H9 (cell line): ENCODE data around the gene ABHD12. TPM values are rescaled to one million over a fixed set of nuclear protein-coding genes. Genes with fewer than 3 reads are reported as not detected.

Experiments
- DNase-seq: peaks from one replicate; pipeline ENCODE4 v3.0.0-alpha.2; 2017
- H2AFZ ChIP-seq: one replicate; pipeline ENCODE4 v1.6.1; 2013; ENCODE audit warnings: mild to moderate bottlenecking, low read length, control low read depth, moderate library complexity
- H2AK5ac ChIP-seq: 2 replicates; pipeline ENCODE4 v1.6.1; 2013; ENCODE audit warnings: low read length, control low read depth, mixed read lengths; ENCODE audit not compliant: insufficient read length
- H2BK120ac ChIP-seq: one replicate; pipeline ENCODE4 v1.6.1; 2013; ENCODE audit warnings: low read depth, mild to moderate bottlenecking, low read length, control low read depth, inconsistent platforms; ENCODE audit not compliant: poor library complexity, severe bottlenecking
- H2BK12ac ChIP-seq: 2 replicates; pipeline ENCODE4 v1.6.1; 2013; ENCODE audit warnings: low read length, control low read depth, mixed read lengths, low read depth; ENCODE audit not compliant: insufficient read length
- H2BK15ac ChIP-seq: 2 replicates; pipeline ENCODE4 v1.6.1; 2013; ENCODE audit warnings: low read depth, low read length, control low read depth
- H2BK20ac ChIP-seq: one replicate; pipeline ENCODE4 v1.6.1; 2013; ENCODE audit warnings: low read depth, mild to moderate bottlenecking, low read length, control low read depth, inconsistent platforms; ENCODE audit not compliant: poor library complexity, severe bottlenecking
- H2BK5ac ChIP-seq: 2 replicates; pipeline ENCODE4 v1.6.1; 2013; ENCODE audit warnings: low read length, control low read depth, mixed read lengths; ENCODE audit not compliant: insufficient read length
- H3K14ac ChIP-seq: 2 replicates; pipeline ENCODE4 v1.6.1; 2013; ENCODE audit warnings: low read length, control low read depth; ENCODE audit not compliant: insufficient read depth
- H3K18ac ChIP-seq: 2 replicates; pipeline ENCODE4 v1.6.1; 2013; ENCODE audit warnings: low read depth, mild to moderate bottlenecking, mixed read lengths, low read length, control low read depth; ENCODE audit not compliant: insufficient read length
- H3K23ac ChIP-seq: 2 replicates; pipeline ENCODE4 v1.6.1; 2013; ENCODE audit warnings: low read length, control low read depth, mixed read lengths, low read depth; ENCODE audit not compliant: insufficient read length
- H3K23me2 ChIP-seq: 2 replicates; pipeline ENCODE4 v1.6.1; 2013; ENCODE audit warnings: low read depth, mild to moderate bottlenecking, mixed read lengths, low read length, control low read depth; ENCODE audit not compliant: insufficient read length, poor library complexity, severe bottlenecking
- H3K27ac ChIP-seq: 2 replicates; pipeline ENCODE4 v1.5.1; 2013; ENCODE audit warnings: low read length, control low read depth, mixed read lengths, low read depth; ENCODE audit not compliant: insufficient read length
- H3K27me3 ChIP-seq: 2 replicates; pipeline ENCODE4 v1.6.1; 2013; ENCODE audit warnings: low read length, control low read depth, inconsistent platforms; ENCODE audit not compliant: insufficient read depth
- H3K4ac ChIP-seq: 2 replicates; pipeline ENCODE4 v1.6.1; 2013; ENCODE audit warnings: low read depth, mild to moderate bottlenecking, control low read depth, inconsistent platforms, low read length, moderate library complexity
- H3K4me1 ChIP-seq: 2 replicates; pipeline ENCODE4 v1.6.1; 2013; ENCODE audit warnings: low read length, control low read depth, inconsistent platforms; ENCODE audit not compliant: insufficient read depth
- H3K4me2 ChIP-seq: 2 replicates; pipeline ENCODE4 v1.6.1; 2013; ENCODE audit warnings: low read length, control low read depth, mixed read lengths; ENCODE audit not compliant: insufficient read length, insufficient read depth
- H3K56ac ChIP-seq: 2 replicates; pipeline ENCODE4 v1.6.1; 2013; ENCODE audit warnings: low read depth, mild to moderate bottlenecking, mixed read lengths, low read length, control low read depth; ENCODE audit not compliant: insufficient read length
- H3K79me1 ChIP-seq: 2 replicates; pipeline ENCODE4 v1.6.1; 2013; ENCODE audit warnings: low read depth, mild to moderate bottlenecking, moderate library complexity, low read length, control low read depth, inconsistent platforms; ENCODE audit not compliant: insufficient read depth, poor library complexity, severe bottlenecking
- H3K79me2 ChIP-seq: 2 replicates; pipeline ENCODE4 v1.6.1; 2013; ENCODE audit warnings: low read length, control low read depth, inconsistent platforms; ENCODE audit not compliant: insufficient read depth
- H3K9ac ChIP-seq: 2 replicates; pipeline ENCODE4 v1.6.1; 2013; ENCODE audit warnings: low read length, control low read depth, mixed read lengths; ENCODE audit not compliant: insufficient read length; ENCODE audit errors: extremely low read depth
- H3K9me3 ChIP-seq: one replicate; pipeline ENCODE4 v1.6.1; 2013; ENCODE audit warnings: low read depth, low read length, inconsistent platforms; ENCODE audit not compliant: control insufficient read depth
- H3T11ph ChIP-seq: one replicate; pipeline ENCODE4 v1.6.1; 2013; ENCODE audit warnings: mild to moderate bottlenecking, low read length, control low read depth, inconsistent platforms
- H4K20me1 ChIP-seq: one replicate; pipeline ENCODE4 v1.6.1; 2013; ENCODE audit not compliant: control insufficient read depth, insufficient read length, insufficient read depth
- H4K5ac ChIP-seq: 2 replicates; pipeline ENCODE4 v1.6.1; 2013; ENCODE audit warnings: low read depth, mild to moderate bottlenecking, mixed read lengths, low read length, control low read depth; ENCODE audit not compliant: insufficient read length
- H4K8ac ChIP-seq: replicated peaks from 2 replicates; pipeline ENCODE4 v1.6.1; 2013; ENCODE audit warnings: low read length, control low read depth, mixed read lengths, low read depth; ENCODE audit not compliant: insufficient read length
- H4K91ac ChIP-seq: 2 replicates; pipeline ENCODE4 v1.6.1; 2013; ENCODE audit warnings: low read depth, mild to moderate bottlenecking, moderate library complexity, mixed read lengths, low read length, control low read depth; ENCODE audit not compliant: insufficient read length
- H3K27ac Mint-ChIP-seq, 3 experiments: 2 replicates in 2 of 3; 3 replicates in 1 of 3; pipeline ENCODE4 v1.8.0; 2020 to 2021; ENCODE audit warnings: mixed read lengths in 3 of 3, mild to moderate bottlenecking in 1 of 3, moderate library complexity in 1 of 3
- H3K27me3 Mint-ChIP-seq: 2 replicates; pipeline ENCODE4 v1.8.0; 2021; ENCODE audit warnings: low read depth, mild to moderate bottlenecking, moderate library complexity, mixed read lengths
- H3K36me3 Mint-ChIP-seq, 3 experiments: 2 replicates in 2 of 3; 3 replicates in 1 of 3; pipeline ENCODE4 v1.8.0; 2020 to 2021; ENCODE audit warnings: low read depth in 3 of 3, mixed read lengths in 3 of 3; ENCODE audit not compliant: insufficient read depth in 1 of 3
- H3K4me1 Mint-ChIP-seq, 2 experiments: 2 replicates each; pipeline ENCODE4 v1.8.0; 2020; ENCODE audit warnings: mixed read lengths in 2 of 2
- H3K4me3 Mint-ChIP-seq, 2 experiments: 2 replicates in 1 of 2; 3 replicates in 1 of 2; pipeline ENCODE4 v1.8.0; 2020 to 2021; ENCODE audit warnings: mild to moderate bottlenecking in 2 of 2, mixed read lengths in 2 of 2, moderate library complexity in 1 of 2
- H3K9me3 Mint-ChIP-seq, 2 experiments: 2 replicates in 1 of 2; 3 replicates in 1 of 2; pipeline ENCODE4 v1.8.0; 2020; ENCODE audit warnings: mild to moderate bottlenecking in 2 of 2, mixed read lengths in 2 of 2, moderate library complexity in 1 of 2
- WGBS: extraction: QIAGEN DNeasy Blood & Tissue Kit; methylation state at CpG from one replicate; pipeline ENCODE4 v1.1.7; 2013; ENCODE audit warnings: missing lambda C conversion rate, low lambda C conversion rate, mixed read lengths; ENCODE audit not compliant: insufficient read length; ENCODE audit errors: extremely low coverage; 5-methylcytosine and 5-hydroxymethylcytosine counted together
- total RNA-seq: library from RNA; stranded (reverse); gene quantifications from 2 replicates; pipeline ENCODE4 v1.2.1, GENCODE V29; 2021
- TF ChIP-seq, protein P1 (sequence below): fragments of 200-600 bp; sonication (generic); conservative IDR thresholded peaks from 3 replicates; pipeline ENCODE4 v1.8.0; 2021; ENCODE audit warnings: antibody characterized with exemption, mild to moderate bottlenecking

The ABHD12 gene
- total RNA-seq, 1 experiment from 2014 or later: 54.4 TPM

- no peak overlapping the region for H2AK5ac ChIP-seq
- no peak overlapping the region for H4K91ac ChIP-seq
- no peaks in the 10 kb centered on the region for H3K23me2 ChIP-seq
- no peak overlapping the region for H2BK120ac ChIP-seq
- no peak overlapping the region for H3T11ph ChIP-seq
- H2BK20ac ChIP-seq: no peak overlapping the region
- H3K4ac ChIP-seq: no peak overlapping the region
- no peak overlapping the region for H4K8ac ChIP-seq
- H2AFZ ChIP-seq: no peak overlapping the region
- no peak overlapping the region for H3K56ac ChIP-seq
- no peak overlapping the region for H3K14ac ChIP-seq
- no peaks in the 10 kb centered on the region for H3K4me1 ChIP-seq
- no peak overlapping the region for H2BK12ac ChIP-seq
- peaks cover 8 to 32% (median 28%) of the 10 kb centered on the region in 3 experiments for H3K36me3 Mint-ChIP-seq
- no peaks in the 10 kb centered on the region for H3K79me1 ChIP-seq
- no peaks in the 10 kb centered on the region; the same call in 1 of the 2 replicates for H3K27me3 Mint-ChIP-seq
- no peak overlapping the region for H3K9ac ChIP-seq
- WGBS: no CpG with 5 or more reads among the region's 12 CpGs
- H3K27me3 ChIP-seq: no peaks in the 10 kb centered on the region
- peaks cover 0 to 3% of the 10 kb centered on the region in 2 experiments; a peak in 2 of 4 replicates for H3K4me1 Mint-ChIP-seq
- H3K4me2 ChIP-seq: no peak overlapping the region
- H3K9me3 Mint-ChIP-seq: no peaks in the 10 kb centered on the region
- H2BK5ac ChIP-seq: no peak overlapping the region
- no peaks in the 10 kb centered on the region for H3K79me2 ChIP-seq
- H3K27ac Mint-ChIP-seq: no peak overlapping the region
- peaks cover 3% of the 10 kb centered on the region for H4K20me1 ChIP-seq
- H3K4me3 Mint-ChIP-seq: no peak overlapping the region
- TF ChIP-seq, protein P1, sequence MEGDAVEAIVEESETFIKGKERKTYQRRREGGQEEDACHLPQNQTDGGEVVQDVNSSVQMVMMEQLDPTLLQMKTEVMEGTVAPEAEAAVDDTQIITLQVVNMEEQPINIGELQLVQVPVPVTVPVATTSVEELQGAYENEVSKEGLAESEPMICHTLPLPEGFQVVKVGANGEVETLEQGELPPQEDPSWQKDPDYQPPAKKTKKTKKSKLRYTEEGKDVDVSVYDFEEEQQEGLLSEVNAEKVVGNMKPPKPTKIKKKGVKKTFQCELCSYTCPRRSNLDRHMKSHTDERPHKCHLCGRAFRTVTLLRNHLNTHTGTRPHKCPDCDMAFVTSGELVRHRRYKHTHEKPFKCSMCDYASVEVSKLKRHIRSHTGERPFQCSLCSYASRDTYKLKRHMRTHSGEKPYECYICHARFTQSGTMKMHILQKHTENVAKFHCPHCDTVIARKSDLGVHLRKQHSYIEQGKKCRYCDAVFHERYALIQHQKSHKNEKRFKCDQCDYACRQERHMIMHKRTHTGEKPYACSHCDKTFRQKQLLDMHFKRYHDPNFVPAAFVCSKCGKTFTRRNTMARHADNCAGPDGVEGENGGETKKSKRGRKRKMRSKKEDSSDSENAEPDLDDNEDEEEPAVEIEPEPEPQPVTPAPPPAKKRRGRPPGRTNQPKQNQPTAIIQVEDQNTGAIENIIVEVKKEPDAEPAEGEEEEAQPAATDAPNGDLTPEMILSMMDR: no peak
- DNase-seq: no peak
- no peak overlapping the region for H3K23ac ChIP-seq
- no peak overlapping the region for H3K18ac ChIP-seq
- no peak overlapping the region for H4K5ac ChIP-seq
- no peak overlapping the region for H3K27ac ChIP-seq
- no peaks in the 10 kb centered on the region for H3K9me3 ChIP-seq
- H2BK15ac ChIP-seq: no peak overlapping the region
These were observed 87.2 kb downstream of the ABHD12 start for GRCh38 chr20:25303292-25304024.
